Astrocyte (in vitro differentiated cells and primary cell): ENCODE measurements around the gene NUP153. TPM values are rescaled to one million over a fixed set of nuclear protein-coding genes. Genes with fewer than 3 reads are reported as not detected.

Source experiments
- DNase-seq: peaks from one replicate; pipeline ENCODE4 v3.0.0-alpha.2; 2010; ENCODE audit warnings: low read depth
- FAIRE-seq: peaks from 2 replicates; lab custom pipeline; 2011; peaks lifted over from hg19 to GRCh38; lab: Jason Lieb, UNC
- H2AFZ ChIP-seq: 2 replicates; pipeline ENCODE4 v1.6.0; 2012; ENCODE audit warnings: low read depth, low read length, inconsistent platforms
- H3K27ac ChIP-seq: 2 replicates; pipeline ENCODE4 v1.5.1; 2011; ENCODE audit warnings: low read depth, low read length, inconsistent platforms
- H3K27me3 ChIP-seq: 2 replicates; pipeline ENCODE4 v1.6.0; 2011; ENCODE audit warnings: low read length, inconsistent platforms; ENCODE audit not compliant: insufficient read depth
- H3K36me3 ChIP-seq: 2 replicates; pipeline ENCODE4 v1.5.1; 2011; ENCODE audit warnings: low read length, inconsistent platforms; ENCODE audit not compliant: insufficient read depth
- H3K4me1 ChIP-seq: 2 replicates; pipeline ENCODE4 v1.5.1; 2011; ENCODE audit warnings: low read length, inconsistent platforms; ENCODE audit not compliant: insufficient read depth
- H3K4me2 ChIP-seq: 2 replicates; pipeline ENCODE4 v1.6.0; 2012; ENCODE audit warnings: low read length, inconsistent platforms
- H3K4me3 ChIP-seq: 2 replicates; pipeline ENCODE4 v1.5.1; 2011; ENCODE audit warnings: low read depth, mild to moderate bottlenecking, low read length, inconsistent platforms; ENCODE audit not compliant: insufficient read depth
- H3K79me2 ChIP-seq: 2 replicates; pipeline ENCODE4 v1.6.0; 2012; ENCODE audit warnings: mild to moderate bottlenecking, low read length, inconsistent platforms; ENCODE audit not compliant: insufficient read depth
- H3K9ac ChIP-seq: 2 replicates; pipeline ENCODE4 v1.6.0; 2012; ENCODE audit warnings: mild to moderate bottlenecking, low read length, inconsistent platforms
- H3K9me3 ChIP-seq: 2 replicates; pipeline ENCODE4 v1.5.1; 2012; ENCODE audit warnings: low read depth, mild to moderate bottlenecking, low read length, inconsistent platforms; ENCODE audit not compliant: insufficient read depth
- H4K20me1 ChIP-seq: 2 replicates; pipeline ENCODE4 v1.6.0; 2012; ENCODE audit warnings: low read length, inconsistent platforms; ENCODE audit not compliant: insufficient read depth
- H3K27ac Mint-ChIP-seq: one replicate; pipeline ENCODE4 v1.8.0; 2021; ENCODE audit warnings: mild to moderate bottlenecking, mixed read lengths; ENCODE audit not compliant: unreplicated experiment
- H3K27me3 Mint-ChIP-seq: one replicate; pipeline ENCODE4 v1.8.0; 2021; ENCODE audit warnings: low read depth, mixed read lengths; ENCODE audit not compliant: unreplicated experiment
- H3K36me3 Mint-ChIP-seq: one replicate; pipeline ENCODE4 v1.8.0; 2021; ENCODE audit warnings: low read depth, mixed read lengths; ENCODE audit not compliant: unreplicated experiment
- H3K4me1 Mint-ChIP-seq: one replicate; pipeline ENCODE4 v1.8.0; 2021; ENCODE audit warnings: low read depth, mixed read lengths; ENCODE audit not compliant: unreplicated experiment
- H3K4me3 Mint-ChIP-seq: one replicate; pipeline ENCODE4 v1.8.0; 2021; ENCODE audit warnings: mild to moderate bottlenecking, moderate library complexity, mixed read lengths; ENCODE audit not compliant: unreplicated experiment
- H3K9me3 Mint-ChIP-seq: one replicate; pipeline ENCODE4 v1.8.0; 2021; ENCODE audit warnings: mild to moderate bottlenecking, mixed read lengths; ENCODE audit not compliant: unreplicated experiment
- EZH2 ChIP-seq: IDR thresholded peaks from 2 replicates; pipeline ENCODE4 v1.6.1; 2012; ENCODE audit warnings: mild to moderate bottlenecking, low read length, inconsistent platforms; ENCODE audit not compliant: insufficient read depth
- total RNA-seq: library from RNA; stranded (reverse); gene quantifications from 2 replicates; pipeline ENCODE4 v1.2.1, GENCODE V29; 2021
- TF ChIP-seq, protein P1 (sequence below): IDR thresholded peaks from 2 replicates; pipeline ENCODE4 v1.5.1; 2011; ENCODE audit warnings: low read depth, mild to moderate bottlenecking, inconsistent platforms, low read length, moderate library complexity; ENCODE audit not compliant: insufficient read depth

The NUP153 gene
- total RNA-seq, 1 donor from 2014 or later: 51.6 TPM

DNA sequence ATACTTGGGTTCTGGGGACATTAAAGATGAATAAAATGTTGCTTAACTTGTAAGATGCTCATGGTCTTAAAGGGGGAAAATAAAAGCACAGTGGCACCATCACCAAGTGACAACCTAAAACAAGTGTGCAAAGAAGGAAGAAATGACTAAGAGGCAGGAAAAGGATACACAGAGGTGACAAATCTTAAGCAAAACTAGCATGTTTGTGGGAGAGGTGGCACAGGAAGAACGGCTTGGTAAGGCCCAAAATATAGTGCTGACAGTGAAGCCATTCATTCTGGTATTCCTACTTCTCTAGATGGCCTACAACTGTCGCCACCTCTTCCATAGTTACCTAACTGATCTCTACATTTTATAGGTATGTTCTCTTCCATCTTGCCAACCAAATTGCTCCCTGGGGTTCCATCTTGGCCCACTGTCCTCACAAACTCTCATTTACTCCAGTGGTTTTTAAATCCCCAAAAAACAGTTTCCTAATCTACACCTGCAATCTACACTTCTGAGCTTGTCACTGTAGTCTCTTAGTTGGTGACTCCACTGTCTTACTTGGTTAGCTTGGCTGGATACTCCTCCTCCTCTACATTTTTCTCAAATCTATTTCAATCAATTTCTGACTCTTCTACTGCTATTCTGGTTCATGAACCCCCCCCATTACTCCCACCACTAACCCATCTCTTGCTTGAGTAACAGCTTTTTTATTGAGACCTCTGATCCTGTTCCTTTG is 73.1 kb downstream of the NUP153 start:
- H3K4me2 ChIP-seq: no peak overlapping the region
- peaks cover 16% of the 10 kb centered on the region for H3K36me3 Mint-ChIP-seq
- H3K4me1 Mint-ChIP-seq: peaks cover 11% of the 10 kb centered on the region
- H3K4me3 Mint-ChIP-seq: no peak overlapping the region
- peaks cover 49% of the 10 kb centered on the region for H3K79me2 ChIP-seq
- H3K4me1 ChIP-seq: no peaks in the 10 kb centered on the region
- H3K27me3 ChIP-seq: no peaks in the 10 kb centered on the region
- H3K27me3 Mint-ChIP-seq: no peaks in the 10 kb centered on the region
- TF ChIP-seq, protein P1, sequence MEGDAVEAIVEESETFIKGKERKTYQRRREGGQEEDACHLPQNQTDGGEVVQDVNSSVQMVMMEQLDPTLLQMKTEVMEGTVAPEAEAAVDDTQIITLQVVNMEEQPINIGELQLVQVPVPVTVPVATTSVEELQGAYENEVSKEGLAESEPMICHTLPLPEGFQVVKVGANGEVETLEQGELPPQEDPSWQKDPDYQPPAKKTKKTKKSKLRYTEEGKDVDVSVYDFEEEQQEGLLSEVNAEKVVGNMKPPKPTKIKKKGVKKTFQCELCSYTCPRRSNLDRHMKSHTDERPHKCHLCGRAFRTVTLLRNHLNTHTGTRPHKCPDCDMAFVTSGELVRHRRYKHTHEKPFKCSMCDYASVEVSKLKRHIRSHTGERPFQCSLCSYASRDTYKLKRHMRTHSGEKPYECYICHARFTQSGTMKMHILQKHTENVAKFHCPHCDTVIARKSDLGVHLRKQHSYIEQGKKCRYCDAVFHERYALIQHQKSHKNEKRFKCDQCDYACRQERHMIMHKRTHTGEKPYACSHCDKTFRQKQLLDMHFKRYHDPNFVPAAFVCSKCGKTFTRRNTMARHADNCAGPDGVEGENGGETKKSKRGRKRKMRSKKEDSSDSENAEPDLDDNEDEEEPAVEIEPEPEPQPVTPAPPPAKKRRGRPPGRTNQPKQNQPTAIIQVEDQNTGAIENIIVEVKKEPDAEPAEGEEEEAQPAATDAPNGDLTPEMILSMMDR: no peak
- TF ChIP-seq EZH2: no peak
- H3K9me3 Mint-ChIP-seq: no peaks in the 10 kb centered on the region
- no peak overlapping the region for H3K9ac ChIP-seq
- no peak for FAIRE-seq
- H3K27ac Mint-ChIP-seq: no peak overlapping the region
- H2AFZ ChIP-seq: no peak overlapping the region
- H3K36me3 ChIP-seq: peaks cover 33% of the 10 kb centered on the region
- no peak overlapping the region for H3K4me3 ChIP-seq
- no peak overlapping the region for H3K27ac ChIP-seq
- H3K9me3 ChIP-seq: no peaks in the 10 kb centered on the region
- H4K20me1 ChIP-seq: peaks cover 34% of the 10 kb centered on the region
- no peak for DNase-seq

DNA sequence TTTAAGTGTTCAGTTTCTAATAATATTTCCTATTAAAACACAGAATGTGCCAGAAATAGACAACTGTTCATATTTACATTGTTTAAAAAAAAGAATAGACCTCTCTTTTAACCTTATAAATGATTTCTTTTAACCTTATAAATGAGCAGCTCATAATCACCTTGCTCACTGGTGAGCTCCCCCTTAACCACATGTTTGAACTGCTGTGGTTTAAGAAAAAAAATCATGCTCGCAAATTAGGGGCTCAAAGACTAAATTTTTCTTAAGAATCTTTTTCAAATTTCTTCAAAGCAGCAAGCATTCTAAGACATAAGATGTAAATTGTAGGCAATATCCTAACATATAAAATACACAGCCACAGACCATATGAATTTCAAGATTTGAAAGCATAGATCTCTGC is 73.8 kb downstream of the NUP153 start:
- H3K9me3 Mint-ChIP-seq: no peaks in the 10 kb centered on the region
- FAIRE-seq (no peak), DNase-seq (no peak)
- H3K9ac ChIP-seq: no peak overlapping the region
- no peaks in the 10 kb centered on the region for H3K4me1 ChIP-seq
- no peak overlapping the region for H3K4me3 ChIP-seq
- H3K27me3 Mint-ChIP-seq: no peaks in the 10 kb centered on the region
- H3K9me3 ChIP-seq: no peaks in the 10 kb centered on the region
- no peak overlapping the region for H3K4me2 ChIP-seq
- no peak overlapping the region for H3K27ac ChIP-seq
- TF ChIP-seq, protein P1: no peak
- TF ChIP-seq EZH2: no peak
- no peak overlapping the region for H3K27ac Mint-ChIP-seq
- H3K4me3 Mint-ChIP-seq: no peak overlapping the region
- H2AFZ ChIP-seq: no peak overlapping the region
- peaks cover 55% of the 10 kb centered on the region for H3K79me2 ChIP-seq
- no peaks in the 10 kb centered on the region for H3K27me3 ChIP-seq
- peaks cover 35% of the 10 kb centered on the region for H3K36me3 ChIP-seq
- peaks cover 15% of the 10 kb centered on the region for H3K36me3 Mint-ChIP-seq
- peaks cover 9% of the 10 kb centered on the region for H3K4me1 Mint-ChIP-seq
- H4K20me1 ChIP-seq: peaks cover 31% of the 10 kb centered on the region

DNA sequence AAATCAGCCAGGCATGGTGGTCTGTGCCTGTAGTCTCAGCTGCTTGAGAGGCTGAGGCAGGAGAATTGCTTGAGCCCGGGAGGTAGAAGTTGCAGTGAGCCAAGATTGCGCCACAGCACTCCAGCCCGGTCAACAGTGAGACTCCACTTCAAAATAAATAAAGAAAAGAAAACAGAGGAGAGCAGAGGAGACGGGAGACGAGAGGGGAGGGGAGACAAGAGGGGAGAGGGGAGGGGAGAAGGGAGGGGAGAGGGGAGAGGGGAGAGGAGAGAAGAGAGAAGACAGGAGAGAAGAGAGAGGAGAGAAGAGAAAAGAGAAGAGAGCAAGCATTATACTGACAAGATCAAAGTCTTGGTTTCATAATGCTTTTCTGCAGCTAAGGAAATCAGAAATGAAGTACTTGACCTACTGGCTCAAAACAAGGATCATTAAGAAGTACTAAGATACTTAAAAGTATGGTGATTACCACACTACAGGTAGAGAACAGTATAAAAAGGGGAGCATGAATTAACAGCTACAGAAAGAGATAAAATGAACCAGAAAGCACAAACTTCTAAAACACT is 76.1 kb downstream of the NUP153 start:
- TF ChIP-seq, protein P1: no peak
- TF ChIP-seq EZH2: no peak
- peaks cover 28% of the 10 kb centered on the region for H4K20me1 ChIP-seq
- H3K79me2 ChIP-seq: peaks cover 60% of the 10 kb centered on the region
- no peak overlapping the region for H3K4me3 ChIP-seq
- H3K27me3 ChIP-seq: no peaks in the 10 kb centered on the region
- no peak overlapping the region for H3K4me3 Mint-ChIP-seq
- no peaks in the 10 kb centered on the region for H3K4me1 ChIP-seq
- no peak overlapping the region for H3K27ac Mint-ChIP-seq
- FAIRE-seq (no peak), DNase-seq (no peak)
- H3K9ac ChIP-seq: no peak overlapping the region
- no peak overlapping the region for H3K27ac ChIP-seq
- H3K36me3 Mint-ChIP-seq: peaks cover 12% of the 10 kb centered on the region
- peaks cover 33% of the 10 kb centered on the region for H3K36me3 ChIP-seq
- no peaks in the 10 kb centered on the region for H3K9me3 Mint-ChIP-seq
- H2AFZ ChIP-seq: no peak overlapping the region
- H3K4me2 ChIP-seq: no peak overlapping the region
- H3K27me3 Mint-ChIP-seq: no peaks in the 10 kb centered on the region
- H3K9me3 ChIP-seq: no peaks in the 10 kb centered on the region
- H3K4me1 Mint-ChIP-seq: peaks cover 9% of the 10 kb centered on the region
